Keratinocyte (primary cell): ENCODE measurements around the gene ANKRD62. TPM values are rescaled to one million over a fixed set of nuclear protein-coding genes. Genes with fewer than 3 reads are reported as not detected.

Experiments used
- DNase-seq: peaks from one replicate; pipeline ENCODE4 v3.0.0-alpha.2; 2011; ENCODE audit warnings: low read depth, missing footprints, low spot score
- FAIRE-seq: peaks from 2 replicates; lab custom pipeline; 2011; peaks lifted over from hg19 to GRCh38; lab: Jason Lieb, UNC
- H2AFZ ChIP-seq: 2 replicates; pipeline ENCODE4 v1.6.0; 2012; ENCODE audit warnings: low read length, control low read depth, inconsistent platforms; ENCODE audit not compliant: control insufficient read depth
- H3K27ac ChIP-seq: 2 replicates; pipeline ENCODE4 v1.5.1; 2011; ENCODE audit warnings: low read length; ENCODE audit not compliant: control insufficient read depth, insufficient read depth
- H3K27me3 ChIP-seq: 3 replicates; pipeline ENCODE4 v1.6.0; 2011; ENCODE audit warnings: low read length; ENCODE audit not compliant: control insufficient read depth, insufficient read depth; ENCODE audit errors: extremely low read depth
- H3K36me3 ChIP-seq, 2 experiments: 2 replicates in 1 of 2; 3 replicates in 1 of 2; pipeline ENCODE4 v1.5.1; 2011; ENCODE audit warnings: low read length in 2 of 2, mild to moderate bottlenecking in 1 of 2; ENCODE audit not compliant: control insufficient read depth in 2 of 2, insufficient read depth in 2 of 2; ENCODE audit errors: extremely low read depth in 1 of 2
- H3K4me1 ChIP-seq: 3 replicates; pipeline ENCODE4 v1.5.1; 2011; ENCODE audit warnings: low read length; ENCODE audit not compliant: control insufficient read depth, insufficient read depth; ENCODE audit errors: extremely low read depth
- H3K4me2 ChIP-seq: 3 replicates; pipeline ENCODE4 v1.6.0; 2011; ENCODE audit warnings: low read depth, low read length; ENCODE audit not compliant: control insufficient read depth, insufficient read depth; ENCODE audit errors: extremely low read depth
- H3K4me3 ChIP-seq, 3 experiments: fragments of 200-600 bp in 1 of 3; sonication (generic) in 1 of 3; 2 replicates in 2 of 3; 3 replicates in 1 of 3; pipeline ENCODE4 v1.5.1; 2011 to 2016; ENCODE audit warnings: low read length in 3 of 3, mild to moderate bottlenecking in 3 of 3, control low read depth in 2 of 3, inconsistent platforms in 1 of 3, low read depth in 1 of 3, mixed read lengths in 1 of 3, mixed run types in 1 of 3, moderate library complexity in 1 of 3; ENCODE audit not compliant: control insufficient read depth in 2 of 3, insufficient read depth in 2 of 3; ENCODE audit errors: extremely low read depth in 1 of 3
- H3K79me2 ChIP-seq: 2 replicates; pipeline ENCODE4 v1.6.0; 2012; ENCODE audit warnings: low read length; ENCODE audit not compliant: control insufficient read depth, insufficient read depth
- H3K9ac ChIP-seq: 3 replicates; pipeline ENCODE4 v1.6.0; 2011; ENCODE audit warnings: low read length; ENCODE audit not compliant: control insufficient read depth, insufficient read depth; ENCODE audit errors: extremely low read depth
- H3K9me1 ChIP-seq: 3 replicates; pipeline ENCODE4 v1.6.0; 2011; ENCODE audit warnings: low read length; ENCODE audit not compliant: control insufficient read depth, insufficient read depth; ENCODE audit errors: extremely low read depth
- H3K9me3 ChIP-seq: 2 replicates; pipeline ENCODE4 v1.5.1; 2012; ENCODE audit warnings: low read depth, low read length; ENCODE audit not compliant: control insufficient read depth
- H4K20me1 ChIP-seq: 3 replicates; pipeline ENCODE4 v1.6.0; 2011; ENCODE audit warnings: low read length; ENCODE audit not compliant: control insufficient read depth, insufficient read depth; ENCODE audit errors: extremely low read depth
- CTCF ChIP-seq, 3 experiments: IDR thresholded peaks in 1 of 3; conservative IDR thresholded peaks in 1 of 3; optimal IDR thresholded peaks in 1 of 3; 2 replicates in 2 of 3; 3 replicates in 1 of 3; pipeline versions ENCODE3 to v1.5.1; 2011; ENCODE audit warnings: low read length in 3 of 3, mild to moderate bottlenecking in 3 of 3, moderate library complexity in 2 of 3, control low read depth in 1 of 3, inconsistent platforms in 1 of 3; ENCODE audit not compliant: insufficient read depth in 2 of 3; ENCODE audit errors: extremely low read depth in 1 of 3
- EZH2 ChIP-seq: IDR thresholded peaks from one replicate; pipeline ENCODE4 v1.6.1; 2012; ENCODE audit warnings: inconsistent platforms, mild to moderate bottlenecking, low read length, moderate library complexity
- dilution Hi-C: fragments of 300-500 bp; cut with MboI; formaldehyde crosslinking; loops from one replicate; pipeline ENCODE4 v1.7.0; 2020; ENCODE audit warnings: low sequenced_read_pairs; ENCODE audit not compliant: extremely low pct_ligation_motif_present
- polyA plus RNA-seq, 5 experiments: library from polyadenylated mRNA; depleted of rRNA in 3 of 5; stranded (reverse) in 3 of 5; stranded (forward) in 1 of 5; unstranded in 1 of 5; fragments of >200 nt; gene quantifications; 1 replicate in 1 of 5; 2 replicates in 3 of 5; 3 replicates in 1 of 5; pipeline versions ENCODE4 v1.2.1 to v1.2.3, GENCODE V29; 2011 to 2012; ENCODE audit warnings: missing spikeins in 2 of 5, low read depth in 1 of 5, low replicate concordance in 1 of 5

Gene ANKRD62
- polyA plus RNA-seq, 1 donor (not counting 4 experiments of a cell fraction or from before 2014, with no cell fraction given), result not detected

- peaks cover 2% of the 10 kb centered on the region for H3K4me1 ChIP-seq
- TF ChIP-seq EZH2 (no peak), CTCF (optimal IDR thresholded peaks at IDR 0.05 in 1 of 3, IDR thresholded peaks at IDR 0.05 in 1 of 3, conservative IDR thresholded peaks at IDR 0.05 in 1 of 3; ENCODE audit: extremely low read depth in 1 of 3, insufficient read depth in 2 of 3, low read length in 3 of 3) (no peak)
- FAIRE-seq, result no peak
Measured at GRCh38 chr18:12053289-12053688, 40.4 kb upstream of the ANKRD62 start.

GRCh38 chr18:12056034-12056883 lies 37.4 kb upstream of the ANKRD62 start:
- no peak overlapping the region for H2AFZ ChIP-seq
- dilution Hi-C loops, result no loop called here
- no peaks in the 10 kb centered on the region for H4K20me1 ChIP-seq
- FAIRE-seq (no peak), DNase-seq (no peak)
- no peaks in the 10 kb centered on the region for H3K9me3 ChIP-seq
- no peak overlapping the region for H3K4me2 ChIP-seq
- no peaks in the 10 kb centered on the region for H3K9me1 ChIP-seq
- H3K27ac ChIP-seq, result no peak overlapping the region
- H3K36me3 ChIP-seq, result no peaks in the 10 kb centered on the region
- no peak overlapping the region for H3K9ac ChIP-seq
- H3K4me3 ChIP-seq, result no peak overlapping the region
- H3K4me1 ChIP-seq, result no peaks in the 10 kb centered on the region
- H3K27me3 ChIP-seq, result no peaks in the 10 kb centered on the region
- TF ChIP-seq EZH2, result no peak
- no peak for TF ChIP-seq CTCF (optimal IDR thresholded peaks at IDR 0.05 in 1 of 3, IDR thresholded peaks at IDR 0.05 in 1 of 3, conservative IDR thresholded peaks at IDR 0.05 in 1 of 3; ENCODE audit: extremely low read depth in 1 of 3, insufficient read depth in 2 of 3, low read length in 3 of 3)
- H3K79me2 ChIP-seq, result no peaks in the 10 kb centered on the region

More at GRCh38 chr18:12053289-12053688, 40.4 kb upstream of the ANKRD62 start:
- Histone ChIP-seq H3K4me3 (no peak overlapping the region), H3K36me3 (no peaks in the 10 kb centered on the region), H3K4me2 (no peak overlapping the region), H4K20me1 (no peaks in the 10 kb centered on the region), H3K9me3 (no peaks in the 10 kb centered on the region), H3K9me1 (no peaks in the 10 kb centered on the region), H3K27me3 (no peaks in the 10 kb centered on the region), H2AFZ (no peak overlapping the region), H3K9ac (no peak overlapping the region), H3K27ac (no peak overlapping the region), H3K79me2 (no peaks in the 10 kb centered on the region)
- dilution Hi-C loops, result no loop called here
- DNase-seq, result no peak
